Urothelium cell line (cell line): ENCODE data around the gene PREP.
A peak's percentile ranks its signal among the peaks of the same experiment; 100 is the strongest.

Experiments used
- DNase-seq: peaks from one replicate; pipeline ENCODE4 v3.0.0; 2011; ENCODE audit warnings: low spot score, mixed read lengths
- FAIRE-seq: peaks from 2 replicates; lab custom pipeline; 2011; peaks lifted over from hg19 to GRCh38; lab: Jason Lieb, UNC

The PREP gene

DNA sequence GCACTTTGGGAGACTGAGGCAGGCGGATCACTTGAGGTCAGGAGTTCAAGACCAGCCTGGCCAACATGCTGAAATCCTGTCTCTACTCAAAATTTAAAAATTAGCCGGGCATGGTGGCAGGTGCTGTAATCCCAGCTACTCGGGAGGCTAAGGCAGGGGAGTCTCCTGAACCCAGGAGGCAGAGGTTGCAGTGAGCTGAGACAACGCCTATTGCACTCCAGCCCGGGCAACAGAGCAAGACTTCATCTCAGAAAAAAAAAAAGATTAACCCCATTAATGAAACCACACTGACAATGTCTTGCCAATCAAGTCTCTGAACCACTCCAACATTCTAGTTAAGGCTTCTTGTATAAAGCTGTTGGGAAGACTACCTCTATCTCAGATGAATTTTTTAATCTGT is 4.0 kb downstream of the PREP start:
- FAIRE-seq (no peak), DNase-seq (no peak)

- DNase-seq (no peak), FAIRE-seq (no peak)
Measured at GRCh38 chr6:105397987-105398386, 4.9 kb downstream of the PREP start.

GRCh38 chr6:105391705-105392104 is 11.2 kb downstream of the PREP start:
- DNase-seq (no peak), FAIRE-seq (no peak)

DNA sequence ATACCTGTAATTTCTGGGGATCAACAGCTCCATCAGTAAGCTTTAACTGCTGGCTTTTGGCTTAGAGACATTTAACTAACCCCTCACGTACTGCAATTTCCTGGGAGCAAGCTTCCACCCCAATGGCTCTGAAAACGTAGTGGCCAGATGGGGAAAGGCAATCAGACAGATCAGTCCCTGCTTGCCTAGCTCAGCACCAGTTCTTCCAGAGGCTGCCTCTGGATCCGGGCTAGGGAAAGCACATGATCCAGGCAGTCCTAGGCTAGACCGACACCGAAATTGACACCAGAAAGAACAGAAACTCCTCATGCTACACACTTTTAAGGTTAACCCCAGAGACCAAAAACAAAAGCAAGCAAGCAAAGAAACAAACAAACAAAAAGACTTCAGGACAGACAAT is 13.3 kb downstream of the PREP start:
- FAIRE-seq = no peak
- DNase-seq = no peak

GRCh38 chr6:105388392-105388791 is 14.5 kb downstream of the PREP start:
- FAIRE-seq (no peak), DNase-seq (no peak)

- peak; percentile 48 for DNase-seq
Measured at GRCh38 chr6:105384004-105384403, 18.9 kb downstream of the PREP start.

GRCh38 chr6:105382958-105383357 is 19.9 kb downstream of the PREP start:
- FAIRE-seq (no peak), DNase-seq (no peak)

More at GRCh38 chr6:105384004-105384403, 18.9 kb downstream of the PREP start:
- no peak for FAIRE-seq

DNA sequence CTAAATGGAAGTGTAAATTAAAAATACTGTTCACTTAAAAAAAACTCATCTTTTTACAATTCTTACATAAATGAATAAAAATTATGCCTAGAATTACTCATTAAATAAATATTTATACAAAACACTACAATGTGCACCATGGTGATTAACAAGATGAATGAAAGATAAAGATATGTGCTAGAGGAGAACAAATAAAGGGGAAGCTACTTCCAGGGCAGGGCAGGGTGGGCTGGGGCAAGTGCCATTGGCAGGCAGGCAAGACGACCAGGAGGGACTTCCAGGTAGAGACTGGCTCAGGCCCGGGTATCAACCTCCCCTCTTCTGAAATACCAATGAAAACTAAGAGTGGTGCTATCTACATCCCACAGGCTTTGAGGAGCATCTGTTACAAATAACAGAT is 20.4 kb downstream of the PREP start:
- no peak for DNase-seq
- no peak for FAIRE-seq

DNA sequence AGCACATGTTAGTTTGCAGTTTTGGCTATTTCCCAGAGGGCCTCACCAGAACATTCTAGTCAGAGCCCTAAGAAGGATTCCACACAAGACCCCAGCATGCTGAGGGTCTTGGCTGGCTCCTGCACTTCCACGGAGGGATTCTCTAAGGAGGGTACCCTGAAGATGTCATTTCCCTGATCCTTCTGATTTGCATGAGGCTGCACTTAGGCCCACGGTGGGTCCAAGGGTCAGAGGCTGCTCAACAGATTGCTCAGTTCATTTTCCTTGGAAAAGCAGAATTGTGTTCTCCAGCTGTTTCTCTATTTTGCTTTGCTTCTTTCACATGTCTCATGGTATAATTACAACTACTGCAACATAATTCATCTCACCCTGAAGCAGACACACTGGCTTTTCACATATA is 22.2 kb downstream of the PREP start:
- DNase-seq (no peak), FAIRE-seq (no peak)

DNA sequence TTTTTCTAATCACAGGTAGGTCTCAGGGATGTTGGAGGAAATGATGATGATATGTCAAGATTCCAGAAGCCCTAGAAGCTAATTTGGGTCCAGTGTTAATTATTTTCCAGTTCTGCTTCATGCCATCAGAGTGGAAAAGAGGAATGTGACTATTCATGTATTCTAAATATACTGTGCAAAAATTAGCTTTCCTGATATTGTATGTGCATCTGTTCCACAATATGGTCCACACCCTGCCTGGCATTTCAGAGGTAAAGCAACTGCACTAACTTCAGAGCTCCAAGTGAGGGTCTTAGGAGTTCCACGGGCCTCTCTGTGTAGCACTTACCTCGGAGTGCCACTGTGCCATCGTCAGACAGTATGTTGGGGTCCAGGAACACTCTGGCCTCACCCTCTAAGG is 27.1 kb downstream of the PREP start:
- DNase-seq (no peak), FAIRE-seq (no peak)

- peak; percentile 28 for DNase-seq
- FAIRE-seq = no peak
Measured at GRCh38 chr6:105374010-105374420, 28.9 kb downstream of the PREP start.

DNA sequence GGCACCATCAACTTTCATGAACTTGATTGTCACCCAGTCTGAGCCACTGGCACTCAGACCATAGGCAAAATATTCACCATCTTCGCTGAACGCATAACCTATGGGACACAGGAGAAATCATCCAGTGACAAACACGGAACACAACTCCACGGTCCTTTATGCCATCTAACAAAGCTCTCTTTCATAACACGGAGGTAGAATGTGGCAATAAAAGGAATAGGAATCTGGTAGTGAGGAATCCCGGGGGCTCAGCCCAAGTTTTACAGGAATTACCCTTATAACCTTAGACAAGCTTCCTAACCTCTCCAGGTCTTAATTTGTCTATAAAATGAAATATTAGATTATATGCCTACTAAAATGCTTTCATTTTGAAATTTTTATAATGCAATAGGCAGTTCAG is 29.4 kb downstream of the PREP start:
- DNase-seq = no peak
- no peak for FAIRE-seq

DNA sequence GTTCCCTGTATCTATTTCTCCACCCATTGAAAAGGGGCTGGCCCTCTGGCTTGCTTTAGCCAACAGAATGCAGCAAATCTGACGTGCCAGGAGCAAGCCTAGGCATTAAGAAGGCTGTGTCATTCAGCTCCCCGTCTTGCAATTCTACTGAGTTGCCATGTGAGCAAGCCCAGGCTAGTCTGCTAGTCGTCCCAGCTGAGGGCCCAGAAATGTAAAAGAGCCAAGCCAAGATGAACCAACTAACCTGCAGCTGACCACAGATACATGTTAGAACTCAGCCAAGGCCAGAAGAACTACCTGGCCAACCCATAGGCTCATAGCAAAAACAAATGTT is 30.1 kb downstream of the PREP start:
- DNase-seq (no peak), FAIRE-seq (no peak)

GRCh38 chr6:105372142-105372848 is 30.6 kb downstream of the PREP start:
- FAIRE-seq = no peak

DNA sequence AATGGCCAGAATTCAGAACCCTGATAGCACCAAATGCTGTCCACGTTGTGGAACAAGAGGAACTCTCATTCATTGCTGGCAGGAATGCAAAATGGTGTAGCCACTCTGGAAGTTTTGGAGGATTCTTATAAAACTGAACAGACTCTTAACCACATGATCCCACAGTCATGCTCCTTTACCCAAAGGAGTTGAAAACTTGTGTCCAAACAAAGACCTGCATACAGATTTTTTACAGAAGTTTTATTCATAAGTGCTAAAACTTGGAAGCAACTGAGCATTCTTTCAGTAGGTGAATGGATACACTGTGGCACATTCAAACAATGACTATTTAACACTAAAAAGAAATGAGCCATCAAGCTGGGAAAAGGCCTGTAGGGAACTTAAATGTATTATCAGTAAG is 32.5 kb downstream of the PREP start:
- FAIRE-seq (no peak), DNase-seq (no peak)

More at GRCh38 chr6:105372142-105372848, 30.6 kb downstream of the PREP start:
- no peak for DNase-seq

DNA sequence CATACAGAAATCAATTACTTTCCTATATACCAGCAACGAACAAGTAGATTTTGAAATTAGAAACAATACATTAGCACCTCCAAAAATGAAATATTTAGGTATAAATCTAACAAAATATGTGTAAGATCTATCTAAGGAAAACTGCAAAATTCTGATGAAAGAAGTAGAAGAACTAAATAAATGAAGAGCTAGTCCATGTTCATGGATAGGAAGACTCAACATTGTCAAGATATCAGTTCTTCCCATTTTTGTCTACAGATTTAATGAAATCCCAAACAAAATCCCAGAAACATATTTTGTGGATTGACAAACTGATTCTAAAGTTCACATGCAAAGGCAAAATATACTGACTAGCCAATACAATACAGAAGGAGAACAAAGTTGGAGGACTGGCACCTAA is 33.7 kb downstream of the PREP start:
- FAIRE-seq = no peak
- DNase-seq = no peak

GRCh38 chr6:105364243-105364642 is 38.6 kb downstream of the PREP start:
- DNase-seq (no peak), FAIRE-seq (no peak)

DNA sequence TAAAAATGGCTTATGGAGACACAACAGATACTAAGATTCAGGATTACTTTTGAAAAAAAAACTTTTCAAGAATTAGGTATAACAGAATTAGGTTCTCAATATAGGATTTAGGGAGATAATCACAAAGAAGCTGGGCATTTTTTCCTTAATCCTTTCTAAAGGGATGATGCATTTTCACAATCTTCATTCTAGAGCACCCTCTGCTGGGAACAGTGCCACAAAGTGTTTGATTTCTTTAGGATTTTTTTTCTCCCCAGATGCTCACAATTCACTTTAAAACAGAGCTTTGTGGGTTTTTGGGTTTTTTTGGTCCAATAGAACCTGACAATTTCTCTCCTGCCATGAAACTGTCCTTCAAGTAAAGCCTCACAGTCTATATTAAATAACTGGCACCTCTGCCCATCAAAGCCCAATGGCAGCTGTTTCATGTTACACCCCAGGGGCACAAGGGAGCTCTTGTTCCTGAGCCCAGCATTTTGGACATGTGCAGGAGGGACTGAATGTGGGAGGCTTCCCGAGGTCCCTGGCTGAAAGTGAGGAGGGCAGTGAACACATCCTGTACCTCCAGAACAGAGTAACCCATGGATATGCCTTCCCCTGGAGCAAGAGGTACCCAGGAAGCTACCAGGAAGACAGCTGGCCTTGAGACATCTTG is 39.7 kb downstream of the PREP start:
- FAIRE-seq (no peak), DNase-seq (no peak)

DNA sequence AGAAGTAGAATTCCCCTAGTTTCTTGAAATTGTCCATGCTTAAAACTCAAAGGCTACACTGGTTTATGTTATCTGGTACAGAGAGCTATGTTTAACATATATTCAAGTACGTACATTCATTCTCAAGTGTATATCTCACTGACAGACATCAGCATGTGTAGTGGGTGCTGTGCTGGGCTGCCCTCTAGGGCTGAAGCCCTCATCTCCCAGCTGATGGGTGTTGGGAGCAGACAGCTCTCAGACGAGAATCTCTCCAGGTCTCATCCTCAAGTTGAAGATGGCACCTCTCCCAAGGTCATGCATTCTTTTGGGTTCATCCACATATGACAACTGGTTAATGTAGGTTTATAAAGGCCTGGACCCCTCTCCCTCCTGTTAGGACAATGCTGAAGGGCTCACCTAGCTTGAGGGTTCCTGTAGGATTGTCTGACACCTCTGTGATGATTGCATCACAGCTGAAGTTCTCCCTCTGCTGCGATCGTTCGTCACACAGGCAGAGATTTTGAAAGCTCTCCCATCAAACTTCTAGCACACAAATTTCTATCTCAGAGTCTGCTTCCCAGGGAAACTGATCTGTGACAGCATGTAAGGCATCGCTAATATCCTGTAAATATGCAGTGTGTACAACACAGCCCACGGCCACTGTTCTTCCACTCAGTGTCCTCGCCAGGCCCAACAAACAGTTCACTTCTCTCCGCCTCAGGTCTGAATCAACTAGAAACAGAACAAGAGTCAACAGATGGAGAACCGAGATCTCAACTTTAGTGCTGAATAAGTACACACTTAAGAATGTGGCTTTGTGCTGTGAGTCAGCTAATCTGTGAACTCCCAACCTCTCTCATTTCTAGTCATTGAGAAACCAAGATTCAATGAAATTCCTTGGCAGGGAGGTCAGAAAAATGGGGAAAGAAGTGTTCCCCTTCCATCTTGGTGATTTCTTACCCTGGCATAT is 43.2 kb downstream of the PREP start:
- FAIRE-seq = no peak
- no peak for DNase-seq

GRCh38 chr6:105357165-105357564 is 45.7 kb downstream of the PREP start:
- no peak for FAIRE-seq
- no peak for DNase-seq

DNA sequence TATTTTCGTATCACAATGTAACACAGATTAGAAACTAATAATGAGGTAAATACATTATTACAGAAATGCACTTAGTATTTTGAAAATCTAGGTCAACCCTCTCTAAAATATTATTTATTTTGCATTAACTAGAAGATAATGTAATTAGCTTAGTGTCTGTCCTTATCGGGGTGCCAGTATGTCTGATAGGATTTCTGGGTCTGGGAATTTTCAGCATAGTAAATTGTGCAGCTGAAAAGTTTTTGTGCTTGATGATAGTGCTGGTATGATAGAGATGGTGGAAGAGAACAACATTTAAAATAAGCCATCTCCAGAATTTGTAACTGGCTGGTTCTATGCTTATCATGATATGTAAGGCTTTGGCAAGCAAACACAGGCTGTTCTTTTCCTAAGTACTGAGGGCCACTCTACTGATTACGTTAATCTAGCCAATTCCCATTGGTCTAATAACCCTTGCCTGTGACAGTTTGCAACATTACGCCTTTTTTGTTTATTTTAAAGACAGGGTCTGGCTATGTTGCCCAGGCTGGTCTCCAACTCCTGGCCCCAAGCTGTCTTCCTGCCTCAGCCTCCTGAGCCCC is 50.8 kb downstream of the PREP start:
- no peak for FAIRE-seq
- no peak for DNase-seq
